GM12891 (cell line): ENCODE measurements around the gene LRMDA.

Experiments used
- POLR2A ChIP-seq: IDR thresholded peaks from 2 replicates; pipeline ENCODE4 v1.6.1; 2011; ENCODE audit warnings: low read depth, low read length, control low read depth
- POLR2AphosphoS5 ChIP-seq: IDR thresholded peaks from 2 replicates; pipeline ENCODE4 v1.6.1; 2011; ENCODE audit warnings: low read depth, low read length, control low read depth
- SPI1 ChIP-seq: IDR thresholded peaks from 2 replicates; pipeline ENCODE4 v1.6.1; 2011; ENCODE audit warnings: low read depth, low read length, control low read depth
- TAF1 ChIP-seq: IDR thresholded peaks from 2 replicates; pipeline ENCODE4 v1.6.1; 2011; ENCODE audit warnings: low read depth, low read length, control low read depth

DNA sequence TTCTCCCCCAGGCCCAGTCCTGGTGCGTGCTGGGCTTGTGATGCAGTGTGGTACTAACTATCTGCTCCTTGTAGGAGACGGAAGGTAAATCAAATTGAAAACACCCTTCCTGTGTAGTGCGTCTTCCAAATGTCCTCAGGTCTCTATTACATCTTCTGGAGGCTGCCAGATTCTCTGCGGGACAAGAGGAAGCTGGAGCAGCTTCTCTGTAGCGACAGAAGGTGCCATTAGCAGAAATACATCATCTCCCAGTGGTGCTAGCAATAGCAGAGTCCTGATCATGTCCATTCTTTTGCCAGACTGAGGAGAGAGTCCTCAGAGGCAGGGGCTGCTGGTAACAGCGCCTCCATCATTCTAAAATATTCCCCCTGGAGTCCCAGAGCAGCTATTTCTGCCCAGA, 675.2 kb downstream of the LRMDA start:
- TF ChIP-seq POLR2A (no peak), POLR2AphosphoS5 (no peak), SPI1 (no peak), TAF1 (no peak)
